Uterus (tissue), 2 donors: ENCODE measurements around the gene CRISP1.

Experiments used
- POLR2A ChIP-seq, 2 donors: fragments of 450-650 bp; IDR thresholded peaks; one replicate each; pipeline ENCODE4 v1.6.1; 2016; ENCODE audit warnings: antibody characterized with exemption in 2 of 2, mild to moderate bottlenecking in 1 of 2, moderate library complexity in 1 of 2
- TF ChIP-seq, protein P1 (sequence below), 4 experiments: fragments of 200-600 bp in 2 of 4; fragments of 450-650 bp in 2 of 4; sonication (generic) in 2 of 4; IDR thresholded peaks; one replicate each; pipeline ENCODE4 v1.5.1; 2016 to 2019; ENCODE audit warnings: antibody characterized with exemption in 4 of 4, mild to moderate bottlenecking in 2 of 4, moderate library complexity in 1 of 4

DNA sequence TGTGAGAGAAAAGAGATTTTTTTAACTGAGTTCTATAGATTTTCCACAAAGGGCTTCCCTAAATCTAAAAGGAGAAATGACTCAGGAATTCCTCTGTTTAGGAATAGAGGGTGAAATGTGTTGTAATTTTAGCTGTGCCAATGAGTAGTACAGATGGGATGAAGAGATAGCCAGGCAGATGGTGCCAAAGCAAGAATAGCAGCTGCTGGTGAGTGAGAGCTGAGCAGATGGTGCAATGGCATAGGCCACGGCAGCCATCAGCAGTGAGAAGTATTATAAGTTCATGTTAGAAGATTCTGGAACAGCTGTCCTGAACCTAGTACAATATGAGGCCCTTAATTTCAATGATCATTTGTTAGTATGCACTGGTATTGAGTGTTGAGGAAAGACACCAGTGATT is 40.2 kb upstream of the CRISP1 start:
- TF ChIP-seq, protein P1, sequence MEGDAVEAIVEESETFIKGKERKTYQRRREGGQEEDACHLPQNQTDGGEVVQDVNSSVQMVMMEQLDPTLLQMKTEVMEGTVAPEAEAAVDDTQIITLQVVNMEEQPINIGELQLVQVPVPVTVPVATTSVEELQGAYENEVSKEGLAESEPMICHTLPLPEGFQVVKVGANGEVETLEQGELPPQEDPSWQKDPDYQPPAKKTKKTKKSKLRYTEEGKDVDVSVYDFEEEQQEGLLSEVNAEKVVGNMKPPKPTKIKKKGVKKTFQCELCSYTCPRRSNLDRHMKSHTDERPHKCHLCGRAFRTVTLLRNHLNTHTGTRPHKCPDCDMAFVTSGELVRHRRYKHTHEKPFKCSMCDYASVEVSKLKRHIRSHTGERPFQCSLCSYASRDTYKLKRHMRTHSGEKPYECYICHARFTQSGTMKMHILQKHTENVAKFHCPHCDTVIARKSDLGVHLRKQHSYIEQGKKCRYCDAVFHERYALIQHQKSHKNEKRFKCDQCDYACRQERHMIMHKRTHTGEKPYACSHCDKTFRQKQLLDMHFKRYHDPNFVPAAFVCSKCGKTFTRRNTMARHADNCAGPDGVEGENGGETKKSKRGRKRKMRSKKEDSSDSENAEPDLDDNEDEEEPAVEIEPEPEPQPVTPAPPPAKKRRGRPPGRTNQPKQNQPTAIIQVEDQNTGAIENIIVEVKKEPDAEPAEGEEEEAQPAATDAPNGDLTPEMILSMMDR (IDR thresholded peaks at IDR 0.05), result no peak
- no peak for TF ChIP-seq POLR2A (IDR thresholded peaks at IDR 0.05)
